SU-DHL-6 (cell line): ENCODE results near the gene SLC7A6OS.

Experiments used
- EZH2phosphoT487 ChIP-seq: fragments of 200-600 bp; sonication (generic), shearing (Covaris generic); conservative IDR thresholded peaks from 2 replicates; pipeline ENCODE4 v1.6.1; 2018; ENCODE audit warnings: mild to moderate bottlenecking, antibody characterized with exemption, low read length, moderate library complexity, mixed read lengths
- TF ChIP-seq, protein P1 (sequence below): fragments of 200-600 bp; sonication (generic); IDR thresholded peaks from one replicate; pipeline ENCODE4 v1.5.1; 2017; ENCODE audit warnings: antibody characterized with exemption, mild to moderate bottlenecking, low read length, moderate library complexity; ENCODE audit not compliant: insufficient read depth, poor library complexity, severe bottlenecking

DNA sequence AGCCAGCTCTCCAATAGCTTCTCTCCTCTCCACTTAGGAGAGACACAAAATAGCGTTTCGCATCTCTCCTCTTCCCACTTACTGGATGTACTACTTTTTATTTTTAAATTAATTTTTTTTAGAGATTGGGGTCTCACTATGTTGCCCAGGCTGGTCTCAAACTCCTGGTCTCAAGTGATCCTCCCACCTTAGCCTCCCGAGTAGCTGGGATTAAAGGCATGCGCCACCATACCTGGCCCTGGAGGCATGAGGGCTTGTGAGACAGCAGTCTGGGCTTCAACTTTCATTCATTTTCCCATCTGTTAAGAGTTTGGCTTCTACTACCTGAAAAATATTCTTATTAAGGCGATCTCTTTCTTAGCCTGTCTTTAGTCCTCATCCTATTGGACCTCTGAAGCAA lies 18.3 kb downstream of the SLC7A6OS start:
- TF ChIP-seq, protein P1, sequence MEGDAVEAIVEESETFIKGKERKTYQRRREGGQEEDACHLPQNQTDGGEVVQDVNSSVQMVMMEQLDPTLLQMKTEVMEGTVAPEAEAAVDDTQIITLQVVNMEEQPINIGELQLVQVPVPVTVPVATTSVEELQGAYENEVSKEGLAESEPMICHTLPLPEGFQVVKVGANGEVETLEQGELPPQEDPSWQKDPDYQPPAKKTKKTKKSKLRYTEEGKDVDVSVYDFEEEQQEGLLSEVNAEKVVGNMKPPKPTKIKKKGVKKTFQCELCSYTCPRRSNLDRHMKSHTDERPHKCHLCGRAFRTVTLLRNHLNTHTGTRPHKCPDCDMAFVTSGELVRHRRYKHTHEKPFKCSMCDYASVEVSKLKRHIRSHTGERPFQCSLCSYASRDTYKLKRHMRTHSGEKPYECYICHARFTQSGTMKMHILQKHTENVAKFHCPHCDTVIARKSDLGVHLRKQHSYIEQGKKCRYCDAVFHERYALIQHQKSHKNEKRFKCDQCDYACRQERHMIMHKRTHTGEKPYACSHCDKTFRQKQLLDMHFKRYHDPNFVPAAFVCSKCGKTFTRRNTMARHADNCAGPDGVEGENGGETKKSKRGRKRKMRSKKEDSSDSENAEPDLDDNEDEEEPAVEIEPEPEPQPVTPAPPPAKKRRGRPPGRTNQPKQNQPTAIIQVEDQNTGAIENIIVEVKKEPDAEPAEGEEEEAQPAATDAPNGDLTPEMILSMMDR: no peak
- TF ChIP-seq EZH2phosphoT487: no peak
